ENCODE results near the gene SFMBT2.

DNA sequence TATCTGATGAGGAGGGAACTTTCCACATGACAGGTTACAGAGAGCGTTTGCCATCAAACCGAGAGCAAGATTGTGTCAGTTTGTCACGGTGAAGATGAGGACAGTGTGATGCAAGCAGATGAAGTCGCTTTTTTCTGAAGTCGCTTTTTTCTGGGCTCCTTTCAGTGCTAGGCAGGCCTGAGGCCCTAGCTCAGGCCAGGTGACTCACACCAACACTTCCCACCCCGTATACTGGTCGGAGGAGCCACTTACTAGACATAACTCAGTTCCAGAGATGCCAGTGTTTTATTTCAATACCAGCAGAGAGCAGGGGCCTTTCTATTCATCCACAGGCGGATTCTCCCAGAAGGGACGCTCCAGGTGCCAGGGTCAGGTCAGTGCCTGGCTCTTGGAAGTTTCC is 58.9 kb downstream of the SFMBT2 start:
- TF ChIP-seq MAFK (IDR thresholded peaks at IDR 0.05; ENCODE audit: partially characterized antibody): no peak
- TF ChIP-seq, protein P1, sequence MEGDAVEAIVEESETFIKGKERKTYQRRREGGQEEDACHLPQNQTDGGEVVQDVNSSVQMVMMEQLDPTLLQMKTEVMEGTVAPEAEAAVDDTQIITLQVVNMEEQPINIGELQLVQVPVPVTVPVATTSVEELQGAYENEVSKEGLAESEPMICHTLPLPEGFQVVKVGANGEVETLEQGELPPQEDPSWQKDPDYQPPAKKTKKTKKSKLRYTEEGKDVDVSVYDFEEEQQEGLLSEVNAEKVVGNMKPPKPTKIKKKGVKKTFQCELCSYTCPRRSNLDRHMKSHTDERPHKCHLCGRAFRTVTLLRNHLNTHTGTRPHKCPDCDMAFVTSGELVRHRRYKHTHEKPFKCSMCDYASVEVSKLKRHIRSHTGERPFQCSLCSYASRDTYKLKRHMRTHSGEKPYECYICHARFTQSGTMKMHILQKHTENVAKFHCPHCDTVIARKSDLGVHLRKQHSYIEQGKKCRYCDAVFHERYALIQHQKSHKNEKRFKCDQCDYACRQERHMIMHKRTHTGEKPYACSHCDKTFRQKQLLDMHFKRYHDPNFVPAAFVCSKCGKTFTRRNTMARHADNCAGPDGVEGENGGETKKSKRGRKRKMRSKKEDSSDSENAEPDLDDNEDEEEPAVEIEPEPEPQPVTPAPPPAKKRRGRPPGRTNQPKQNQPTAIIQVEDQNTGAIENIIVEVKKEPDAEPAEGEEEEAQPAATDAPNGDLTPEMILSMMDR (IDR thresholded peaks at IDR 0.05): no peak
- no peak for TF ChIP-seq RNF2 (IDR thresholded peaks at IDR 0.05; ENCODE audit: borderline replicate concordance, low read depth)
- no peak for TF ChIP-seq MAZ (IDR thresholded peaks at IDR 0.05; ENCODE audit: borderline replicate concordance, low read depth, low read length)
- no peak for TF ChIP-seq BHLHE40 (IDR thresholded peaks at IDR 0.05; ENCODE audit: low read depth, low read length)
